DMS 273 (cell line): Measurements from ENCODE around the gene FLOT2.

Experiments
- DNase-seq: peaks from one replicate; lab custom pipeline; 2025; ENCODE audit not compliant: unreplicated experiment; lab: John Stamatoyannopoulos, UW

Gene FLOT2

DNA sequence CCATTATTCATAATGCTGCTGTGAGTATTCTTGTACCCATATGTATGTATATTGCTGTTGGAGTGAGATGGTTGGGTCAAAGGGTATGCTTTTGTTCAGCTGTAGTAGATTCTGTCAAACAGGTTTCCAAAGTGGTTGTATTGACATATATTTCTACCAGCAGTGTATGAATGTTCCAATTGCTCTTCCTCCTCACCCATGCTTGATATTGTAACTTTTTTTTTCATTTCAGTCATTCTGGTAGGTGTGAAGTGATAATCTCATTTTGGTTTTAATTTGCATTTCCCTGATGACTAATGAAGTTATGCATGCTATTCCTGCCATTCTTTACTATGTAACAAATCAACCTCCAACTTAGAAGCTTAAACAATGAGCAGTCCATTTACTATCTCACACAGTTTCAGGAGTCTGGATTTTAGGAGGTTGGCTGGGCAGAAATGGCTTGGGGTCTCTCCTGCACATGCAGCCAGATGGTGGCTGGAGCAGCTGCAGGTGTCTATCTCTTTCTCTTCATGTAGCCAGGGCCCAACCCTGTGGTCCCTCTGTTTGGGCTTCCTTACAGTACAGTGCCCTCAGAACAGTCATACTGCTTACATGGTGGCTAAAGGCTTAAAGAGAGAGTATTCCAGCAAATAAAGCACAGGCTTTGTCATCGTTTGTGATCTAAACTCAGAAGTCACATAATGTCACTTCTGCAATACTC lies 21.5 kb downstream of the FLOT2 start:
- DNase-seq, result no peak

DNA sequence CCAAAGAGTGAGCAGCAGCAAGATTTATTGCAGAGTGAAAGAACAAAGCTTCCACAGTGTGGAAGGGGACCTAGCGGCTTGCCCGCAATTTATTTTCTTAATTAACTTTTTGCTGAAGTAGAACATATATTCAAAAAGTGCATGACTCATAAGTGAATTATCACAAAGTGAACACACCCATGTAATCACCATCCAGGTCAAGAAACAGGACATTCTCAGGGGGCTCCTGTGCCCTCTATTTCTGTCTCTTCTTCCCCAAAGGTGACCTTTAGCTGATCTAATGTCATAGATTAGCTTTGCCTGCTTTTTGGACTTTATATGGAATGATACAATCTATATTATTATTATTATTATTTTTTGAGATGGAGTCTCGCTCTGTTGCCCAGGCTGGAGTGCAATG lies 22.8 kb downstream of the FLOT2 start:
- no peak for DNase-seq

DNA sequence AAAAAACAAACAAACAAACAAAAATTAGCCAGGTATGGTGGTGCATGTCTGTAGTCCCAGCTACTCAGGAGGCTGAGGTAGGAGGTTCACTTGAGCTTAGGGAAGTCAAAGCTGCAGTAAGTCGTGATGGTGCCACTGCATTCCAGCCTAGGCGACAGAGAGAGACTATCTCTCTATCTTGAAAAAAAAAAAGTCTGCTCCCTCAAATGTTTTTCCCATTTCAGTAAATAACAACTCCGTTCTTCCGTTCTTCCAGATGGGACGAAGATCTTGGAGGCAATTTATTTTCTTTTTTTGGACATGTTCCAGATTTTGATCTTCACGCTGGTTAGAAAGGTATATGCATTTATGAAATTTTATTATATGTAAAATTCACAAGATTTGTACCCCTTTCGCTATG lies 23.7 kb downstream of the FLOT2 start:
- DNase-seq, result no peak

DNA sequence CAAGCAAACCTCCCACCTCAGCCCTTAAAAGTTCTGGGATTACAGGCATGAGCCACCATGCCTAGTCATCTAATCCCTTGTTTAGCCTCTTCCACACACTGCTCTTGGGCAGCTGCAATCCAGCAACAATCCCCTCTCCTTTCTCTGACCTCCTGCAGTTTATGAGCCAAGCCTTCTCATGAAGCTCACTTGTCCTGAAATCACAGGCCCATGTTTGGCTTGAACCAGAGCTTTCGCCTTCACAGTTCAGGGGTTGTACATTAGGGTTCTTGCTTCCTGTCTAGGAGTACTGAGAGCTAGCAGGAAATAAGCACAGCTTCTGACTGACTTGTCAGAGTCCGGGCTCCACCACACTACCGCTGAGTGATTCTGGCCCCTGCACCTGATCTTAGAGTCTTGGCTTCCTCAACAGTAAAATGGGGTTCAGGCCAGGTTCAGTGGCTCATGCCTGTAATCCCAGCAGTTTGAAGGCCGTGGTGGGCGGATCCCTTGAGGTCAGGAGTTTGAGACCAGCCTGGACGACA lies 26.4 kb downstream of the FLOT2 start:
- DNase-seq, result no peak

DNA sequence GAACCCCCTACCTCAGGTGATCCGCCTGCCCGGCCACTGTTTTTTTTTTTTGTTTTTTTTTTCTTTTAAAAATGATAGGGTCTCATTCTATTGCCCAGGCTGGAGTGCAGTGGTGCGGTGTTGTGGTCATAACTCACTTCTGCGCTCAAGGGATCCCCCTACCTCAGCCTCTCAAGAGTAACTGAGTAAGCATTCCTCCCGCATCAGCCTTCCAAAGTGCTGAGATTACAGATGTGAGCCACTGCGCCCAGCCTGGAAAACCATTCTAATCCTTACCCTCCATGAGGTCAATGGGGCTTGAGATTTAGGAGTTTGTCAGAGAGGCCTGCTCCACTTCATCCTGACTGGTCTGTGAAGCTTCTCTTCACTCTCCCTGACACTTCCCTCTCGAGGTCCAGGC lies 30.3 kb downstream of the FLOT2 start:
- no peak for DNase-seq

DNA sequence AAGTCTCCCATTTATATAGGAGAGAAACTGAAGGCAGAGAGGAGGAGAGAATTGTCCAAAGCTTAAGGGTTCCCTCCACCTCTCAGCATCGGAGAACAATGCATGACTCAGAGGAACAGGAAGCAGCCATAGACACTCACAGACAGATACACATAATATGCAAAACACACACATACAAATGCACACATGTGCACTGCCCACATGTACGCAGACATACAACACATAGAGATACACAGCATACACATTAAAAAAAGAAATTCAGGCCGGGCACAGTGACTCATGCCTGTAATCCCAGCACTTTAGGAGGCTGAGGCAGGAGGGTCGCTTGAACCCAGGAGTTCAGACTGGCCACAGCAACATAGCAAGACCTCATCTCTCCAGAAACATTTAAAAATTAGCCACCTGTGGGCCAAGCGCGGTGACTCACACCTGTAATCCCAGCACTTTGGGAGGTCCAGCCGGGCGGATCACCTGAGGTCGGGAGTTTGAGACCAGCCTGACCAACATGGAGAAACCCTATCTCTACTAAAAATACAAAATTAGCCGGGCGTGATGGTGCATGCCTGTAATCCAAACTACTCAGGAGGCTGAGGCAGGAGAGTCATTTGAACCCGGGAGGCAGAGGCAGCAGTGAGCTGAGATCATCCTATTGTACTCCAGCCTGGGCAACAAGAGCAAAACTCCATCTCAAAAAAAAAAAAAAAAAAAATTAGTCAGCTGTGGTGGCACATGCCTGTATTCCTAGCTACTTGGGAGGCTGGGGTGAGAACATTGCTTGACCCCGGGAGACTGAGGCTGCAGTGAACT lies 31.4 kb downstream of the FLOT2 start:
- no peak for DNase-seq

DNA sequence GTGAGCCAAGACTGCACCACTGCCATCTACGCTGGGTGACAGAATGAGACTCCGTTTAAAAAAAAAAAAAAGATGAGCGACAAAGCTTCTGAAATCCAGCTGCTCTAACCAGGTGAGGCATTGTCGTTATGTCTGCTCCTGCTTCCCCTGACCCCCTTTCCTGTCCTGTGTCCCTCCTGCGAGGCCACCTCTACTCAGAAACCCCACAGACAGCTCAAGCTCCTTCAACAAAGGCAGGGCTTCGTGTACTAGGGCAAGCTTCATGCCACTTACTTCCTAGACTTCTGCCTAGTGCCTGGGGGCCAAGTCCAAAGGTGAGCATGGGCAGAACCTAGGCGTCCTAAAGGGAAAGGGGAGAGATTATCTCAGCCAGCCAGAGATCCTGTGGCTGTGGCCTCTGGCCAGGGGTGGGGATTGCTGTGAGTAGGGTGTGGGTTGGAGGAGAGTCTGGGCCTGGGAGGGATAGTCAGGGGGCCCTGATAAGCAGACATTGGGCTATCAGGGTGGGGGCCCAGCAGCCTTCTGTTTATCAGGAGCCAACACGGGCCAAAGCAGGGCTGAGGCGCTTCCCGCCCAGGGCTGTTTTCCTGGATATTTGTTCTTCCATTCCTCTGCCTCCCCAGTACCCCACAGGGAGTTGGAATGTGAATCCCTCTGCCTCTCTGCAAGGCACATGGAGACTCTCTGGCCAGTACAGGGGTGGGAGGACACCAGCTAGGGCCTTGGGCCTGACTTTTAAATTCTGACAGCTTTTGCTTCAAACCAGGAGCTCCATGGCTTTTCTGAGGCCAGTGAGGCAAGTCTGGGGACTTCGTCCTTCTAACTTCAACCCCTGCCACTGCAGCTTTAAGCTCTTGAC lies 32.3 kb downstream of the FLOT2 start:
- DNase-seq, result no peak

DNA sequence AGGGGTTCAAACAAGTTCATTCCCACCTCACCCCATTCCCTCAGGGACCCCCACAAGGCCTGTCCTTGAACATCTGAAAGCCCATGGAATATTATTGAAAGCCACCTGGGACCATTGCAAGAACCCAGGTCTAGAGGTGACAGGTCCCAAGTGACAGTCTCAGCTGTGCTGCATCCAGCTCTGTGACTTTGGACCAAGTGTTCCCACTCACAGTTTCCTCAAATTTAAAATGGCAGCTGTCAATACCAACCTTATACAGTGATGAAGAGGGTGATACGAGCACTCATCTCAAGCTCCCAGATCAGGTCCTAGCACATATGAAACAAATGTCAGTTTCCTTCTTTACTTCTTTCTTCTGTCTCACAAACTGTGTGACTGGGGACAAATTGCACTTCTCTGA lies 33.6 kb downstream of the FLOT2 start:
- DNase-seq, result no peak

DNA sequence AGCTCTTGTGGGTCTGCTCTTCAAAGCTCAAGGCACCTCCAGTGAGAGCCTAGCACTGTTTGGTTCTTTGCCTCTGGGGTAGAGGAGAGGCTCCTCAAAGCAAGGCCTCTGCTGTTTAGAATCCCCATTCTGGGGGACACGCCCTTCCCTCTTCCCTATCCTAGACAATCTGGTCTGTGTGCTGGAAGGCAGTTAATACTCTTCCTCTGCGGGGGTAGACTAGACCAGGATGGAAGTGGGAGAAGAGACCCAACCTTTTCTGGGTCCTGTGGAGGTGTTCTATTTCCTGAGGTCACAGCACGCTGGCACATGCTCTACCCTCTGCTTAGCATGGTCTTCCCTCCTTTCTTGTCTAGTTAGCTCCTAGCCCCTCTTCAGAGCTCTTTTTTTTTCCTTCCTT lies 35.0 kb downstream of the FLOT2 start:
- DNase-seq, result no peak

DNA sequence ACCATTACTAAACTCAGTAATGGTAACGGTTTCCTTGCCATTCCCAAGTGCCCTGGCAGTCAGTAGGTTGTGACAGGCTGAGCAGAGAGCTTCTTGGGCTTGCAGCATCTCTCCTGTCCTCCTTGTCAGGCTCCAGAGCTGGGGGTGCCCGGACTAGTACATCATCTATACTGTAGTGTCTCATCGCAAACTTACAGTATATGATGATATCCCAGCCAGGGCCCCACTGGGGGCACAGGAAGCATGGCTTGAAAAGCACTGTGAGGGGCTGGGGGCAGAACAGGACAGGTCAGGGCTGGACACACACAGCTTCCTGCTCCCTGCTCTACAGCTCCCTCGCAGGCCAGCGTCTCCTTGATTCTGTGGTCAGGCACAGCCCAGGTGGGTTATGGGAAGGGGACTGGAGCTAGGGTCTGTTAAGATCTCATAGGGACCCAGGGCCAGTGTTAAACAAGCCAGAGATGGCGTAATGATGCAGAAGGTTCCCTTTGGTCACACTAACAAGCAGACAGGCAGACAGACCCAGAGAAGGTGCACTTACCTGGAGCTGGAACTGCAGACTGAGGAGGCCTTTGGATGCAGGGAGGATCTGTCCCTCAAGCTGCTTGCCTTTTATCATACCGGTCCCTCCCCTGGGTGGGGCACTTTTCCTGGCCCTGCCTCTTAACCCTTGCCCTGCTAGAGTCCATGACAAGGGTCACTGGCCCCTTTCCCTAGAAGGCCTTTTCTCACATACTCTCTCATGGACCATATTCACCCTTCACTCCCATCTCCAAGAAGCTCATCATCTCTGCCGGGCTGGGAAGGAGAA lies 35.9 kb downstream of the FLOT2 start:
- DNase-seq, result no peak

DNA sequence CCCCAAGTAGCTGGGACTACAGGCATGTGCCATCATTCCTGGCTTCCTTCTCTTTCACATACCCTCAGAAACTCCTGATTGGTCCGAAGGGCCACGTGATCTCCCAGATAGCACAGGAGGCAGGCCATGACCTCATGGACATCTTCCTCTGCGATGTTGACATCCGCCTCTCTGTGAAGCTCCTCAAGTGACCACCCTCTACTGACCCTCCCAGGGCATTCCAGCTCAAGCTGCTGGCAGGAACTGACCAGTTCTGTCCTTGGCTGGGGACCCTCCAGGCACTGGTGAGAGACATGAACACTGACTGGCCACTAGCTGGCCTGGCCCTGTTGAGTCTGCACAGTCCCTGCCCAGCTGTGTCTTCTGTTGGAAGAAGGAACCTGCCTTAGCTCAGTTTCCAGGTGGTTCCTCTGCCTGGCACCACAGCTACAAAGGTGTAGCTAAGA lies 37.1 kb downstream of the FLOT2 start:
- no peak for DNase-seq

DNA sequence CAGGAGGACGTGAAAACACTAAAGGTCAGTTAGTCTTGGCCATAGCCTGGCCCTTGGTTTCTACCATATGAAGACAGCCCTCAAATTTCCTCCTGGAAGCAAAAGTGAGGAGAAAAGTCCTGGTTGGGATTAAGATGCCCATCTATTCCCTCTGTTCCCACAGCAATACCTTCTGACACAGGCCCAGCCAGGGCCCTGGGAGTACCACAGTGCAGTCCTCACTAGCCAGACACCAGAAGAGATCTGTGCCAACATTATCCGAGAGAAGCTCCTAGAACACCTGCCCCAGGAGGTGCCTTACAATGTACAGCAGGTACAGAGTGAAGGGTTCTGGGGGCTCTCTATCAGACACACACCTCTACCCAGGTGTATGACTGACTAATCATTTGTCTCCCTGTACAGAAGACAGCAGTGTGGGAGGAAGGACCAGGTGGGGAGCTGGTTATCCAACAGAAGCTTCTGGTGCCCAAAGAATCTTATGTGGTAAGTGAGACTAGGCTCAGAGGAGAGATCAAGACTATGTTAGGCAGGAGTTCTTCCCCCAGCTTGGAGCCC lies 38.7 kb downstream of the FLOT2 start:
- DNase-seq, result no peak

DNA sequence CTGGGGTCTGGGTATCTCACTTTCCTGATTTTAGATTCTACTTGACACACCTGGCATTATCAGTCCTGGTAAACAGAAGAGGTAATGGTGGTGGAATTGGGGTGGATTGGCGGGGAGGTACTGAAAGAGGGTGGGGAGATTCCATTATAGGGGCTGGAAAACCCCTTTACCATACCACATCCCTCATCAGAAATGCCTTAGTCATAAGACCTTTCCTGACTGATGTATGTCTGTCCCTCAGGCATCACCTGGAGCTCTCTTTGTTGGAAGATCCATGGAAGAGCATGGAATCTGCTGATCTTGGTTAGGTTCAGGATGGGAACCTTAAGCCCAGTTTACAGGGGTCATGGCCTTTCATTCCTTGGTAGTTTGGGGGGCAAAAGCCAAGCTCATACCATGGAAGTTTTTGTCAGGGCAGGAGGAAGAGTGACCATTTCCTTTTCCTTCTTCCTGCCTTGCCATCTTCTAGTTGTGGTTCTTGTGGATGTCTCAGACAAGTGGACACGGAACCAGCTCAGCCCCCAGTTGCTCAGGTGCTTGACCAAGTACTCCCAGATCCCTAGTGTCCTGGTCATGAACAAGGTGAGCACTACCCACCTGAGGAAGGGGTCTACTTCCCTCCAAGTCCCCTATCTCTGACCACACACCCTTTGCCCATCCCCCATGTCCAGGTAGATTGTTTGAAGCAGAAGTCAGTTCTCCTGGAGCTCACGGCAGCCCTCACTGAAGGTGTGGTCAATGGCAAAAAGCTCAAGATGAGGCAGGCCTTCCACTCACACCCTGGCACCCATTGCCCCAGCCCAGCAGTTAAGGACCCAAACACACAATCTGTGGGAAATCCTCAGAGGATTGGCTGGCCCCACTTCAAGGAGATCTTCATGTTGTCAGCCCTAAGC lies 39.4 kb downstream of the FLOT2 start:
- DNase-seq, result no peak

DNA sequence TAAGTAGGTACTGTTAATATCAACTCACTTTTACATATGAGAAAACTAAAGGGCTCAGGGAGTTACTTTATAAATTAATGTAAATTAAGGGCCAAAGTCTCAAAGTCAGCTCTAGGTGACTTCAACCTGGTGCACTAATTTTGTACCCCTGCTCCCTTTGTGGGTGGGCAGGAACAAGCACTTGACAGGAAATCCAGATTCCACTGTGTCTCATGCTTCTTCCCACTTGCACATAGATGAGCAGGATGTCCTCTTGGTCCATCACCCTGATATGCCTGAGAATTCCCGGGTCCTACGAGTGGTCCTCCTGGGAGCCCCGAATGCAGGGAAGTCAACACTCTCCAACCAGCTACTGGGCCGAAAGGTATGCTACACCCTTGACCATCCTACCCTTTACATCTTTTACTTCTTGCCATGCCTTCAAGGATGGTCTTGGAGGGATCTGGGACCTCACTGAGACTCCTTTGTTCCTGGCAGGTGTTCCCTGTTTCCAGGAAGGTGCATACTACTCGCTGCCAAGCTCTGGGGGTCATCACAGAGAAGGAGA lies 41.4 kb downstream of the FLOT2 start:
- no peak for DNase-seq

DNA sequence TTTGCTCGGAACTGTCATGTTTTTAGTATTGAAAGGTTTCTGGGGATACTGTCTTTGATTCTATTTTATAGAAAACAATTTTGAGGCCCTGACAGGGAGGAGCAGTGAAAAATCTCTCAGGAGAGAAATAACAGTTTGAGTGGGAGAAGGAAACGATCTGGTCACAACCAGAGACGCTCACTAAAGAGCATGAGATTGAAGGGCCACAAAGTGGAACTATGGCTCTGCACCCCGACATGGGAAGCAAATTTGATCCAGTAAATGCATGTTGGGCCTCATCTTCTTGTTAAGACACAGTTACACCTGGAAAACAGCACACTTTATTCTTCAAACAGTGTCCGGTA lies 42.2 kb downstream of the FLOT2 start:
- no peak for DNase-seq

DNA sequence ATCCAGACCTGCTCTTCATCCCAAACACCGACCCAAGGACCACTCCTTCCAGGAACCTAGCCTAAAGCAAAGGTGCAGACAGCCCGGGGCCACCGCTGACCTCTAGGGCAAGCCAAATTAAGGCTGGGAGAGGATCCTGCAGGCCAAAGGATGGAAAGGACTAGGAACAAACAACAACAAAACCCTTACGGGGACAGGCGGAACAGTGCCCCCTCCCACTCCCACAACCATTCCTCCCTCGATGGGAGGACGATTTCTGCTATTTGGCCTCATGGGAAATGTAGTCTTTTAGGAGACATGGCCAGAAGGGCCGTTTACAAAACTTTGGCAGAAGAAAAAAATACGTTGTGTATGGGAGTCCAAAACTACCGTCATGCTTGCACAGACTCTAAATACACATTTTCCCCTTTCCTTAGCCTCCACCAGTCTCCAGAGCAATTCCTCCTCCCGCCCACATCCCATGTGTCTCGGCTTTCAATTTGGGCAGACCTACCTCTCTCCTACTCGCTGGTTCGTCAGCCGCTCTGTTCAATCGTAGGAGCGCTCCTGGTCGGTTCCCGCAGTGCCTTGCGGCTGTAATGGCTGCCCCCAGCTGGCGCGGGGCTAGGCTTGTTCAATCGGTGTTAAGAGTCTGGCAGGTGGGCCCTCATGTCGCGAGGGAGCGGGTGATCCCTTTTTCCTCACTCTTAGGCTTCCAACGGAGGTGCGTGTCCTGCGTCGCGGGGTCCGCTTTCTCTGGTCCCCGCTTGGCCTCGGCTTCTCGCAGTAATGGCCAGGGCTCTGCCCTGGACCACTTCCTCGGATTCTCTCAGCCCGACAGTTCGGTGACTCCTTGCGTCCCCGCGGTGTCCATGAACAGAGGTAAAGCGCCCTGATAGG lies 42.8 kb downstream of the FLOT2 start, which contains the start of gene ERAL1:
ERAL1 (plus strand) TSS at position 560 of the 879 bp plus-strand sequence; CDS start at position 579, 19 bp downstream.
- peak; percentile 97 for DNase-seq

DNA sequence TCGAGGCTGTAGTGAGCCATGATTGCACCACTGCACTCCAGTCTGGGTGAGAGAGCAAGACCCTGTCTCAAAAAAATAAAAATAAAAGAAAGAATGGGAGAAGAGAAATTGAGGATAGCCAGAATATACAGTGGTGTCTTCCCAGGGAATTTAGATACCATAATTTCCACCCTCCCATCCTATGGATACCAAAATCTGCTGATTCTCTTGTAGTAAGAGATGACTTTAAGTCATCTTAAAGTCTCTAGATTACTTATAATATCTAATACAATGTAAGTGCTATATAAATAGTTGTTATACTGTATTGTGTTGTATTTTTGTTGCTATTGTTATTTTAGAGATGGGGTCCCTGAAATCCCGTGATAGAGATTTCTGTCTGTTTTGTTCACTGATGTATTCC lies 44.2 kb downstream of the FLOT2 start:
- no peak for DNase-seq

DNA sequence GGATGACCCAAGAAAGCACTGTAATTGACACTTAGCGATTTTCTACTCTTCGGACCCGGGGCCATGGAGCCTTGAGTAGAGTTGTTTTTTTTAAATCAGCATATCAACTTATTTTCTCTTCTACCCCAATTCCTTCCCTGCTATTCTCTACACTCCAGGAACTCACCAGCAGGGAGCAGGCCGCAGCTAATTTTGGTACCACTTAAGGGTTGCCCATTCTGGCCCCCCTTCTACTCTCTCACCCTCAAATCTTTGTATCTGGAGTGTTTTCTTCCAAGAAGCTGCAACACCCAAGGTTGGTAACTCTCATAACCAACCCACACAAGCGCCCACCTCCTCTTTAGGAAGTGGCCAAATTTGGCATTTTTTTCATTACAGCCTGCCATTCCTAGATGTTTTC lies 48.3 kb downstream of the FLOT2 start:
- peak; percentile 57 for DNase-seq
